ENCODE data around the gene SPPL3. TPM values are rescaled to one million over a fixed set of nuclear protein-coding genes. Genes with fewer than 3 reads are reported as not detected.
"Not testable (repeated sequence)": the region's sequence is repeated elsewhere in the genome, so short reads cannot be mapped to it uniquely, and the experiment has no call there.

The SPPL3 gene
- total RNA-seq, 1 donor: 21.3 TPM

DNA sequence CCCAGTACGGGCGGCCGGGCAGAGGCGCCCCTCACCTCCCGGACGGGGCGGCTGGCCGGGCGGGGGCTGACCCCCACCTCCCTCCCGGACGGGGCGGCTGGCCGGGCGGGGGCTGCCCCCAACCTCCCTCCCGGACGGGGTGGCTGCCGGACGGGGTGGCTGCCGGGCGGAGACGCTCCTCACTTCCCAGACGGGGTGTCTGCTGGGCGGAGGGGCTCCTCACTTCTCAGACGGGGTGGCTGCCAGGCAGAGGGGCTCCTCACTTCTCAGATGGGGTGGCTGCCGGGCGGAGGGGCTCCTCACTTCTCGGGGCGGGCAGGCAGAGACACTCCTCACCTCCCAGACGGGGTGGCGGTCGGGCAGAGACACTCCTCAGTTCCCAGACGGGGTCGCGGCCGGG is 172.0 kb downstream of the SPPL3 start:
- not testable (repeated sequence) for DNase-seq (ENCODE audit: low read depth in 2 of 3, low spot score in 2 of 3)

DNA sequence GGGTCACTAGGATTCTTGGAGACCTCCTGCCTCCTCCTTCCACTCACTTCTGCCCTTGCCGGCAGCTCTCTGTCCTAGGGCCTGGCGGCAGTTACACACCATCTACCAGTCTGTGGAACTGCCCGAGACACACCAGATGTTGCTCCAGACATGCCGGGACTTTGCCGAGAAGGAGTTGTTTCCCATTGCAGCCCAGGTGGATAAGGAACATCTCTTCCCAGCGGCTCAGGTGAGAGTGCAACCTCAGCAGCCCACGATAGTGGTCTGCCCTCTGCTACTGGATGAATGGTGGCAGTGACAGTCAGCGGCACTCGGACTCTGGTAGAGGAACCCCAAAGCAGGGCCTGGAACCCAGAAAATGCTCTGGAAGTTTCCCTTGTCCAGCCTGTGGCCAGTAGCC is 177.2 kb downstream of the SPPL3 start:
- DNase-seq (ENCODE audit: low read depth in 2 of 3, low spot score in 2 of 3): no peak

- DNase-seq (ENCODE audit: low read depth in 2 of 3, low spot score in 2 of 3): no peak
Measured at GRCh38 chr12:120726510-120726793, 177.7 kb downstream of the SPPL3 start.

DNA sequence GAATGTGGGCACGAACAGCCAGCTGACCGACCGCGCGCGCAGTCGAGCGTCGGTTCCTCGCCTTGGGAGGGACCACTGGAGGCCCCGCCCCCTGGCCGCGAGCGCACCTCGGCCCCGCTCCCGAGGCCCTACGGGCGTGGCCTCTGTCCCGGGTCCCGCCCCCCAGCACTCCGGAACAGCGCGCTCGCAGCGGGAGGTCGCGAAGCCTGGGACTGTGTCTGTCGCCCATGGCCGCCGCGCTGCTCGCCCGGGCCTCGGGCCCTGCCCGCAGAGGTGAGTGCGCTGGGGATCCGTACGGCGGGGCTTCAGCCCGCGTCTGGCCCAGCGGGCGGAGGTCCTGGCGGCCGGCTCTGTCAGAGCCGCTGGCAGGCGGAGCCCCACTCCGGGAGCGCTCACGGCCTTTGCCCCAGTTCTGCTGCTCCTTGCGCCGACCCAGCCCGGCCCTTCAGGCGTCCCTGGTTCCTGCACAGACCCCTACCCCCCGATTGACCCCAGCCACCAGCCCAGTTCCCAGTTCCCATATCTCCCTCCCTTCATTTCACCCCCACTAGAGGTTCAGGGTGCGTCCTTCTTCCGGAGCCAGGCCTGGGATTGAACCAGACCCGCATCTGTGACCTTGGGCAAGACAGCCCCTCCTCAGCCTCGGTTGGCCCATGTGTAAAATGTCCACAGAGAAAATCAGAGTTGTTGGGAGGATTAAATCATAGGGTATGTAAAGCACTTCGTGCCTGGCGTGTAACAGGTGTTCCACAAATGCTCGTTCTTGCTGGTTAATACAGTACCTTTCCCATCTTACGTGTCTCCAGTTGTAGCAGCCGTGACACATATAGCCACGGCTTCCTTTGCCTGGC is 178.3 kb downstream of the SPPL3 start, which contains the start of gene ACADS:
TSS of gene ACADS (plus strand) at position 168 of the 851 bp plus-strand sequence. CDS start at position 228, 60 bp downstream.
- DNase-seq (ENCODE audit: low read depth in 2 of 3, low spot score in 2 of 3): peak; percentile 70 to 87 (median 86)

DNA sequence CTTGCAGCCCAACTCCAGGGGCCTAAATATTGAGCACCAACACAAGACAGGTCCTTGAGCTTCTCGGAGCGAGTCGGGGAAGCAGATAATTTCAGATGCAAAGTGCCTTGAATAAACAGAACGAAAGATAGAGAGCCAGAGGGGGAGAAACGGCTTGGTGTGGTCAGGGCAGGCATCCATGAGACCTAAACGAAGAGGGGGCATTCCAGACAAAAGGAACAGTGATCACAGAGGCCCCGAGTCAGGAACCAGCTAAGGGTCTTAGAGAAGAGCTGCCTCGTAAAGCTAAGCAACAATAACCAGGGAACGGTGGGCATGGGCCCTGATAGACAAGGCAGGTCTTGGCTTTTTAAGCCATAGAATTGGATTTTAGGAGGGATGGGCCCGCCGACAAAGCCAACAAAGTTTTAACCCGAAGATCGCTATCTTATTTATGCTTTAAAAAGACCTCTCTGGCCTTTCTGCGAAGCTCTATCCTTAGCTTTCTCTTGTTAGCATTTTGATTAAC is 179.0 kb downstream of the SPPL3 start:
- no peak for DNase-seq (ENCODE audit: low read depth in 2 of 3, low spot score in 2 of 3)

DNA sequence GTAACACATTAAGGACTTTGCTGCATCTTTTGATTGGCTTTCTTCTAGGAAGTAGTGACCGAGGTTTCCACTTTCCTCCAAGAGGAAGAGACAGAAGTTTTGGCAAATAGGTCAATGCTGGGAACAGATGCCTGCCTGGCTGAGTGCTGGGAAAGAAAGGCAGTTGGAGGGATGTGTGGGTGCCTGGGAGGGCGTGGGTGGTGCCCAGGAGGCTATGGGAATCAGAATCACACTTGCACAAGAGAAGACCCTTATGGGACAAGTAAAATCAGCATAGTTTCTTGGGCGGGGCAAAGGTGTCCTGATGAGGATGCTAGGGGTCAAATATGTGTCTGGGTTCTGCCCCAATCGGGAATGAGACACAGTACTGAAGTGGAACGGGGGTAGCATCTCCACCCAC is 179.4 kb downstream of the SPPL3 start:
- no peak for DNase-seq (ENCODE audit: low read depth in 2 of 3, low spot score in 2 of 3)

GRCh38 chr12:120722784-120723183 is 181.4 kb downstream of the SPPL3 start:
- no peak for DNase-seq (ENCODE audit: low read depth in 2 of 3, low spot score in 2 of 3)

- peak in 2 of 3 donors; percentile 48 to 68 for DNase-seq (ENCODE audit: low read depth in 2 of 3, low spot score in 2 of 3)
Measured at GRCh38 chr12:120721866-120722265, 182.3 kb downstream of the SPPL3 start.

DNA sequence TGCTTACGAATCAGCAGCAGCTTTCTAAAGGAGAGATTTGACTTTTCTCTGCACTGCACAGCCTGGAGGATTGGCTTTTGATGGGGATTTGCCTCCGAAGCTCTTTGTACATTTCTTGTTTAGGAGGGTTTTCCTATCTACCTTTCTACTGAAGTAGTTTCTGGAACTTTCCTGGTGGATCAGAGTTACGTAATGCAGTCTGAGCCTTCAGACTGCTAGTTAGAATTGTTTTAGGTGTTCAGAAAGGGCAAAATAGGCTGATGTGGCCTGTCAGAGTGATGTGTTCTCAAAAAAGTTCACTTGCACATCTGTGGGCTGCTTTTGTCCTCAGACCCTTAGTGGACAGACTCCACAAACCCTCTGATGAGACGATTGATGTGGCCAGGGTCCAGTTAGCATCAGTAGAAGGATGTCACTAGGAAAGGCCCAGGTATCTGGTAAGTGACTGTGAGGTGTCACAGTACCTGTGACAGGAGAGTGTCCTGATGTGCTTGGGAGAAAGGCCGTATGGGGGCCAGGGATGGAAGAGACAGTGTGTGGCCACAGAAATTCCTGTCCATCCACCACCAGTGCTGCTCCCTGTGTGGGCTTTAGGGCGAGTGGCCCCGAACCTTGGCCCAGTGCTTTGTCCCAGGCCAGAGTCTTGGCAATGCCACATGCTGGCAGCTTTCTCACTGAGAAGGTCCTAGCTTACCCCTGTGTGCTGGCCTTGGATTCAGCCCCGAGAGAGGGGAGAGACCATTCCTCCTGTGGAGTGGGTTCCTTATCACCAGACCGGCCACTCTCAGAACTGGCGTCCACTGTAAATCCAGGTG is 183.0 kb downstream of the SPPL3 start:
- DNase-seq (ENCODE audit: low read depth in 2 of 3, low spot score in 2 of 3): no peak

DNA sequence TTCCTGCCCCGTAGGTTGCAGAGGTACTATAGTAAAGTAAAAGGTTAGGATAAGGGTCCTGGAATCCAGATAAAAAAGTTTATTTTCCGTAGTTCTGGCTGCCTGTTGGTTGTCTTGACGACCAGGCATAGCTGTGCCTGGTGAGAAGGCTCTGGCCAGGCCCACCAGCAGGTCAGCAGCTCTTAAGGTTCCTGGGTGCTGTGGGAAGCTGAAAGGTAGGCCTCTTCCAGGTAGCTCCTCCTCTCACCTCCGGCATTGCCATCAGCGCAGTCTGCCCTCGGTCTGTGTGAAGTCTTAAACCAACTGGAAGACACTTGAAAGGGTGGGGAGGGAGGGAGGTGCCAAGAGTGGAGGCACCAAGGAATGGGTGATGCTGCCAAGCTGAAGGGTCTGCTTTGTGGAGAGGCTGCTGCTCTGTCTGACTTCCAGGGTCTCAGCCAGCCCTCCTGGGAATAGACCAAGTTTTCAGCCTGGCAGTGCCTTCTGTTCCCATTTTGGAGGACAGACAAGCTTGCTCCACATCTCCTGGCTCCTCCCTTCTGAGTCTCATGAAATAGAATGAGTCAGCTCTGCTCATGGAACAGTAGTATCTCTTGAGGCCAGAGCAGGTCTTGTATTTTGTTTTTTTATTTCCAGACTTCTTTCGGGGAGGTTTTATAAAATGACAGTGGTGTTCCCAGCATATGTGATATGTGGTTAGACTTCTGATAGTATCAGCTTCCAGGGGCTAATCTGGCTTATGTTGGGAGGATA is 183.7 kb downstream of the SPPL3 start:
- peak in 2 of 3 donors; percentile 48 to 64 for DNase-seq (ENCODE audit: low read depth in 2 of 3, low spot score in 2 of 3)

DNA sequence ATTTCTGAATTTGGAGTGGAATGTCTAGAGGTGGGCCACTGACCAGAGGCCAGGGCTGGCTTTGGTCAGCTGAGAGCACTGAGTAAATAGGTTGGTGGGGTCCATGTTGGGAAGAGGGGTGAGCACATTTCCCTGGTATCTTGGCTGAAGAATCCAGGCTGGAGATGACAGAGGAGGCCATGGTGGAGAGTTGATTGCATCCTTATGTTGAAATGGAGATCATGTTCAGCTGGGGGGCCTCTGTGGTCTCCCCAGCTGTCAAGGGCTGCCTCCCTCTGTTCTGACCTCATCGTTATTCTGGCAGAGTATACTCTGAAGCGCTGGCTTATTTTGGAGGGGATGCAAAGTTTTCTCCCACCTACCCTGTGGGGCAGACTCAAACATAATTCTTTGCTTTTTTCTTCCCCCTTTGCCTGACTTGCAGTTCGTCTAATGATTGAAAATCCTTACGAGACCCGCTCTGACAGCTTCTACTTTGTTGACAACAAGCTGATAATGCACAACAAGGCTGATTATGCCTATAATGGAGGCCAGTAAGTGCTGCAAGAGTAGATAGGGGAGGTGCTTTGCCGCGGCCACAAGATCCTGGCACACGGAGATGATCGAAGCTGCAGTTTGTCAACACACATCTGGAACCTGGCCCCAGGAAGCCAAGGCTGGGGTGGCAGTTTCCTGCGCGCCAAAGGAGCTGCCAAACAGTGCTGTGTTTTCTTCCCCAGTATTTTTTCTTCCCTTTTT is 184.5 kb downstream of the SPPL3 start:
- DNase-seq (ENCODE audit: low read depth in 2 of 3, low spot score in 2 of 3): peak in 1 of 3 donors; percentile 39

DNA sequence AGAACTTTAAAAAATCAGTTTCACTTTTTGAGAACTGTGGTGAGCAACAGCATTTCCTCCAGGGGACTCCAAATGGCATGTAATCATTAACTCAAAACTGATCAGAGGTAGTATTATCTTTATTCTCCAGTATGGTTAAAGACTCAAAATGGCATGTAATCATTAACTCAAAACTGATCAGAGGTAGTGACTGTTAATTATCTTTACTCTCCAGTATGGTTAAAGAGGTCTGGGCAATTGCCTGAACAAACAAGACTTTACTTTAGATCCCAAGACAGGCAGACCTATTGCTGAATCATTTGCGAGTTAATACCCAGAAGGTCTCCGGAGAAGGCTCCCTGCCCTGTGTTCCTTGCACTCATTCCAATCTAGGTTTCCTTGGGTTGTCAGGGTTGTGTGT is 185.1 kb downstream of the SPPL3 start:
- DNase-seq (ENCODE audit: low read depth in 2 of 3, low spot score in 2 of 3): no peak

DNA sequence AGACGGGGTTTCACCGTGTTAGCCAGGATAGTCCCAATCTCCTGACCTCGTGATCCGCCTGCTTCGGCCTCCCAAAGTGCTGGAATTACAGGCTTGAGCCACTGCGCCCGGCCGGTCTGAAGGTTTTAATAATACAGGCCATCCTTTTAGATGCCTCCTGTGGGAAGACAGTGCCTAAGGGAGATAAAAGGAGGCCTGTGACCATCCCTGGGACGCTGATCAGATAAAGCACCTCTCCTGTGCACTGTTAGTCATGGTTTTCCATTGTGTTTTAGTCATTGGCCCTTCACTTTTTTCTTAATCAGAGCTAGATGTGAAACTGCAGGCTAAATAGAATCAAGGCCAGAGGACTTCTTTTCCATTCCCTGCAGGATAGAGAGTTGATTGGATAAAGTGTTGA is 186.1 kb downstream of the SPPL3 start:
- no peak for DNase-seq (ENCODE audit: low read depth in 2 of 3, low spot score in 2 of 3)

DNA sequence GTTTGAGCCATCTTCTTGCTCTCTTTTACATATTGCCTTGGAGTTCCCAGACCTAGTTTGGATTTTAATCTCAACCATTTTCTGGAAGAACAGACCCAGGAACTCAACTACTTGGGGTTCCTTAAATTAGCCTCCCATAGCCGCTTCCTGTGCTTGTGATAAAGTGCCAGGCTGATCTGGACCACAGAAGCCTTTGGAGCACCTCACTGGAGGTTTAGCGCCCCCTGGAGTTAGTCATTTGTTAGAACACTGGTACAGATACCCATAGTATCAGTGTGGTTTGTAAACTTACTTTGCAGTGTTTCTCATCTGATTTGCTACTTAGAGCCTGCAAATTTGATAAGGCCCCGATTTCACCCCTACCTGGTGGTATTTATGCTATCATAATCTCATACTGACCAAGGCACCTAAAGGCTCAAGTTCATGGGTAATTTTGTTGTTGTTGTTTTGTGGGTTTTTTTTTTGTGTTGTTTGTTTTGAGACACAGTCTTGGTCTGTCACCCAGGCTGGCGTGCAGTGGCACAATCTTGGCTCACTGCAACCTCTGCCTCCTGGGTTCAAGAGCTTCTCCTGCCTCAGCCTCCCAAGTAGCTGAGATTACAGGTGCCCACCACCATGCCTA is 190.2 kb downstream of the SPPL3 start:
- peak; percentile 60 to 90 (median 83) for DNase-seq (ENCODE audit: low read depth in 2 of 3, low spot score in 2 of 3)

- no peak for DNase-seq (ENCODE audit: low read depth in 2 of 3, low spot score in 2 of 3)
Measured at GRCh38 chr12:120712610-120713009, 191.5 kb downstream of the SPPL3 start.

Other genes with a start within 250 kb of the SPPL3 start
- 41.2 TPM for gene MLEC, start 217.2 kb downstream of the SPPL3 start, total RNA-seq
- gene UNC119B, start 193.9 kb downstream of the SPPL3 start, total RNA-seq: 17.0 TPM
- gene ACADS, start 178.5 kb downstream of the SPPL3 start, total RNA-seq: 33.1 TPM
- gene HNF1A, start 74.2 kb upstream of the SPPL3 start, total RNA-seq: not detected
- gene C12orf43, start 112.1 kb upstream of the SPPL3 start, total RNA-seq: 18.6 TPM
- gene OASL, start 134.9 kb upstream of the SPPL3 start, total RNA-seq: 4.6 TPM
- gene P2RX7, start 228.5 kb upstream of the SPPL3 start, total RNA-seq: 9.2 TPM

Data from hematopoietic multipotent progenitor cell (in vitro differentiated cells).